Duodenal mucosa (tissue), 2 donors: ENCODE results near the gene HES6.

Source experiments
- H3K27ac ChIP-seq: one replicate; pipeline ENCODE4 v1.7.0; 2013; ENCODE audit warnings: low read depth, low read length
- H3K27me3 ChIP-seq, 2 donors: one replicate each; pipeline ENCODE4 v1.7.0; 2013; ENCODE audit warnings: low read length in 2 of 2, control low read depth in 1 of 2; ENCODE audit not compliant: insufficient read depth in 2 of 2, control insufficient read depth in 1 of 2
- H3K36me3 ChIP-seq, 2 donors: one replicate each; pipeline ENCODE4 v1.7.0; 2013; ENCODE audit warnings: low read length in 2 of 2, control low read depth in 1 of 2; ENCODE audit not compliant: insufficient read depth in 2 of 2, control insufficient read depth in 1 of 2
- H3K4me1 ChIP-seq, 2 donors: one replicate each; pipeline ENCODE4 v1.7.0; 2013; ENCODE audit warnings: low read length in 2 of 2, control low read depth in 1 of 2; ENCODE audit not compliant: insufficient read depth in 2 of 2, control insufficient read depth in 1 of 2
- H3K4me3 ChIP-seq, 2 donors: one replicate each; pipeline ENCODE4 v1.7.0; 2013; ENCODE audit warnings: low read length in 2 of 2, low read depth in 1 of 2
- H3K9ac ChIP-seq, 2 donors: one replicate each; pipeline ENCODE4 v1.7.0; 2013; ENCODE audit warnings: low read length in 2 of 2, low read depth in 1 of 2
- H3K9me3 ChIP-seq, 2 donors: one replicate each; pipeline ENCODE4 v1.7.0; 2013; ENCODE audit warnings: low read length in 2 of 2, control low read depth in 1 of 2; ENCODE audit not compliant: control insufficient read depth in 1 of 2

Gene HES6

DNA sequence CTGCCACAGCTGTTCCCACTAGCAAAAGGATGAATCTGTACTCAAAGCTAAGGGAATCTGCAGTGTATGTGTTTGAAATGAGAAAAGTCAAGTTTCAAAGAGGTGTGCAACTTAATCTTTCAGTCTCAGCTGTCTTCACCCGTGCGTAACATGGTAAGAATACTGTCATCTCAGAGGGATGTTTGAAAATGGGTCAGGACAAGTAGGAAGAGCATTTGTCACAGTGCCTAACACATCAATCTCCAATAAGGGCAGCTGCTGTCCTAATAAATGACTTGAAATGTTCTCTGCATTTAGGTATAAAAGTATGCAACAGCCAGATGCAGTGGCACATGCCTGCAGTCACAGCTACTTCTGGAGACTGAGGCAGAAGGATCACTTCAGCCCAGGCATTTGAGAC is 49.4 kb downstream of the HES6 start:
- no peak overlapping the region for H3K27ac ChIP-seq
- no peak overlapping the region for H3K9ac ChIP-seq
- H3K4me1 ChIP-seq: no peaks in the 10 kb centered on the region
- no peaks in the 10 kb centered on the region for H3K9me3 ChIP-seq
- no peak overlapping the region for H3K4me3 ChIP-seq
- H3K36me3 ChIP-seq: peaks cover 44 to 76% of the 10 kb centered on the region in 2 donors
- no peaks in the 10 kb centered on the region for H3K27me3 ChIP-seq
